Neural cell (in vitro differentiated cells): ENCODE measurements around the gene SPTSSB. TPM values are rescaled to one million over a fixed set of nuclear protein-coding genes. Genes with fewer than 3 reads are reported as not detected.

Experiments
- H2AFZ ChIP-seq: fragments of 200-600, 300-800 bp; sonication (generic), shearing (Covaris generic); 2 replicates; pipeline ENCODE4 v1.6.0; 2014; ENCODE audit warnings: low read depth, mild to moderate bottlenecking, antibody characterized with exemption, low read length, moderate library complexity
- H3F3A ChIP-seq: fragments of 200-600 bp; shearing (Covaris generic); 2 replicates; pipeline ENCODE4 v1.6.1; 2016; ENCODE audit warnings: mild to moderate bottlenecking, moderate library complexity, mixed read lengths, antibody characterized with exemption, low read length; ENCODE audit not compliant: insufficient read depth, poor library complexity, severe bottlenecking
- H3K27ac ChIP-seq: fragments of 200-600, 300-800 bp; sonication (generic), shearing (Covaris generic); 2 replicates; pipeline ENCODE4 v1.5.1; 2014; ENCODE audit warnings: mild to moderate bottlenecking, low read length, moderate library complexity
- H3K27me3 ChIP-seq: fragments of 300-800, 200-600 bp; sonication (generic), shearing (Covaris generic); 2 replicates; pipeline ENCODE4 v1.6.0; 2014; ENCODE audit warnings: mild to moderate bottlenecking, low read depth, low read length, moderate library complexity; ENCODE audit not compliant: insufficient read depth
- H3K36me3 ChIP-seq: fragments of 300-800, 200-600 bp; sonication (generic), shearing (Covaris generic); 2 replicates; pipeline ENCODE4 v1.5.1; 2014; ENCODE audit warnings: mild to moderate bottlenecking, antibody characterized with exemption, low read length, moderate library complexity; ENCODE audit not compliant: insufficient read depth
- H3K4me2 ChIP-seq: fragments of 300-800, 200-600 bp; sonication (generic), shearing (Covaris generic); 2 replicates; pipeline ENCODE4 v1.6.0; 2014; ENCODE audit warnings: mild to moderate bottlenecking, low read length
- H3K4me3 ChIP-seq: fragments of 300-800, 200-600 bp; sonication (generic), shearing (Covaris generic); 2 replicates; pipeline ENCODE4 v1.5.1; 2014; ENCODE audit warnings: mild to moderate bottlenecking, low read length, moderate library complexity
- H3K79me2 ChIP-seq: fragments of 200-600 bp; shearing (Covaris generic); replicated peaks from 2 replicates; pipeline ENCODE4 v1.6.0; 2014; ENCODE audit warnings: mild to moderate bottlenecking, low read length, moderate library complexity; ENCODE audit not compliant: insufficient read depth
- H3K9ac ChIP-seq: fragments of 300-800, 200-600 bp; sonication (generic), shearing (Covaris generic); 2 replicates; pipeline ENCODE4 v1.6.1; 2016; ENCODE audit warnings: mild to moderate bottlenecking, low read length, mixed read lengths
- H3K9me2 ChIP-seq: fragments of 200-600 bp; shearing (Covaris generic); 2 replicates; pipeline ENCODE4 v1.6.1; 2016; ENCODE audit warnings: mild to moderate bottlenecking, low read length, mixed read lengths; ENCODE audit not compliant: insufficient read depth
- H3K9me3 ChIP-seq: fragments of 200-600, 300-800 bp; sonication (generic), shearing (Covaris generic); 2 replicates; pipeline ENCODE4 v1.6.1; 2016; ENCODE audit warnings: mild to moderate bottlenecking, mixed run types, low read length, moderate library complexity, mixed read lengths
- H4K20me1 ChIP-seq: fragments of 200-600 bp; shearing (Covaris generic); 2 replicates; pipeline ENCODE4 v1.6.1; 2016; ENCODE audit warnings: mild to moderate bottlenecking, mixed run types; ENCODE audit not compliant: insufficient read depth
- CTCF ChIP-seq: fragments of 450-650 bp; IDR thresholded peaks from 2 replicates; pipeline ENCODE4 v1.5.1; 2014; ENCODE audit warnings: antibody characterized with exemption, mild to moderate bottlenecking, moderate library complexity; ENCODE audit not compliant: poor library complexity, severe bottlenecking
- EP300 ChIP-seq: fragments of 450-650 bp; conservative IDR thresholded peaks from 2 replicates; pipeline ENCODE4 v1.6.1; 2014; ENCODE audit warnings: antibody characterized with exemption, mild to moderate bottlenecking, moderate library complexity; ENCODE audit not compliant: poor library complexity, severe bottlenecking
- EZH2 ChIP-seq: fragments of 200-600, 300-800 bp; shearing (Covaris generic), sonication (generic); IDR thresholded peaks from 2 replicates; pipeline ENCODE4 v1.6.1; 2014; ENCODE audit warnings: antibody characterized with exemption, low read length, borderline replicate concordance, mild to moderate bottlenecking; ENCODE audit not compliant: insufficient read depth, poor library complexity, severe bottlenecking
- MXI1 ChIP-seq: fragments of 450-650 bp; conservative IDR thresholded peaks from 2 replicates; pipeline ENCODE4 v1.6.1; 2014; ENCODE audit warnings: antibody characterized with exemption, mild to moderate bottlenecking; ENCODE audit not compliant: poor library complexity, severe bottlenecking
- POLR2AphosphoS5 ChIP-seq: IDR thresholded peaks from 2 replicates; pipeline ENCODE4 v1.6.1; 2012
- RAD21 ChIP-seq: fragments of 450-650 bp; conservative IDR thresholded peaks from 2 replicates; pipeline ENCODE4 v1.6.1; 2014; ENCODE audit warnings: antibody characterized with exemption, mild to moderate bottlenecking, moderate library complexity
- REST ChIP-seq: IDR thresholded peaks from 2 replicates; pipeline ENCODE4 v1.6.1; 2012; ENCODE audit warnings: borderline replicate concordance
- SMC3 ChIP-seq: fragments of 450-650 bp; conservative IDR thresholded peaks from 2 replicates; pipeline ENCODE4 v1.6.1; 2014; ENCODE audit warnings: antibody characterized with exemption, mild to moderate bottlenecking, moderate library complexity; ENCODE audit not compliant: poor library complexity
- TAF1 ChIP-seq: IDR thresholded peaks from 2 replicates; pipeline ENCODE4 v1.6.1; 2012; ENCODE audit warnings: low read depth
- polyA plus RNA-seq: library from polyadenylated mRNA; depleted of rRNA; stranded (reverse); fragments of >200 nt; gene quantifications from 2 replicates; pipeline ENCODE4 v1.2.3, GENCODE V29; 2014

SPTSSB gene
- polyA plus RNA-seq, 1 donor from 2014 or later = 0.71 TPM

DNA sequence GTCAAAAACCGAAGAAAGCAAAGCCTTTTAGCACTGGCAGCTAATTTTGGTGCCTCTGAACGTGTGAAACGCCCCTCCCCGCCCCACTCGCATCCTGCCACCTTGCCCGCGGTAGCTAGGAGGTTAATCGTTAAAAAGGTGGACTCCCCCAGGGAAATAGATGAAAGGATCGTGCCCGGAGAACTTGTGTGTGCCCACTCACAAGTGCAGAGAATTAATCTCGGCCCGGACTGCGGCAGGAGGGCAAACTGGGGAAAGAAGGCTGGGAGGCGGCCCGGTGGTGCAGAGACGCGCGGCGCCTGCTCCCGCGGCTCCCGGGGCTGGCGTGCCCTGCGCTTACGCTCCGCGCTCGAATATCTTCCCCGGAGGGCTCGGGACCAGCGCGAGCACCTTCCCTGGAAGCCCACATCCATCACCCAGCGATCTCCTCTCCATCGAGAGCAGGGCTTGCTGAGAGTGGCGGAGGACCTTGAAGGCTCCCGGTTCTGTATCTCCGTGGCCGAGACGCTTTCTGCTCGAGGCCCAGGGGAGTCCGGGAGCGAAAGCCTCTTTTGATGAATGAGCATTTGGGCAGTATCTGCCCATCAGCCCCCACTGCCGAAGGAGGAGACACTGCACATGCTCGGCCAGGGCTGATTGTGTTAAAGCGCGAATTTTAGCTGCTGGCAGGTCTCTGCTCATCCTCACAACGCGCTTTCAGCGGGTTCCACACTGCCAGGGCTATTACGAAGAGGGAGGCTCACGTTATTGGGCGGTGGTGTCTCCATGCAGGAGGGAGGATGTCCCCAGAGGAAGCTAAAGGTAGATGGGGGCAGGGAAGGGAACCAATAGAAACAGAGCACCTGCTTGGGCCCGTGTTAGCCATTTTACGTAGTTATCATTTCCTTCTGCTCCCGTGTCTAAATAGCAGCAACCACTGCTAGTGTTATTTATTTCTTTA, 1.3 kb upstream of the SPTSSB start:
- Histone ChIP-seq H3K27me3 (peaks cover 19% of the 10 kb centered on the region), H3K36me3 (no peaks in the 10 kb centered on the region), H3K79me2 (no peaks in the 10 kb centered on the region), H3K4me2 (peak overlapping the region; percentile 69), H3K27ac (peak overlapping the region; percentile 22), H3K9me2 (no peaks in the 10 kb centered on the region), H3F3A (no peaks in the 10 kb centered on the region), H3K4me3 (peak overlapping the region; percentile 82), H4K20me1 (no peaks in the 10 kb centered on the region), H3K9ac (peak overlapping the region; percentile 69), H2AFZ (peak overlapping the region; percentile 47), H3K9me3 (no peaks in the 10 kb centered on the region)
- TF ChIP-seq CTCF = no peak
- TF ChIP-seq TAF1 = no peak
- TF ChIP-seq RAD21 = no peak
- TF ChIP-seq POLR2AphosphoS5 = peak; percentile 33
- TF ChIP-seq EZH2 = no peak
- no peak for TF ChIP-seq SMC3
- no peak for TF ChIP-seq REST
- no peak for TF ChIP-seq EP300
- TF ChIP-seq MXI1 = peak; percentile 34

DNA sequence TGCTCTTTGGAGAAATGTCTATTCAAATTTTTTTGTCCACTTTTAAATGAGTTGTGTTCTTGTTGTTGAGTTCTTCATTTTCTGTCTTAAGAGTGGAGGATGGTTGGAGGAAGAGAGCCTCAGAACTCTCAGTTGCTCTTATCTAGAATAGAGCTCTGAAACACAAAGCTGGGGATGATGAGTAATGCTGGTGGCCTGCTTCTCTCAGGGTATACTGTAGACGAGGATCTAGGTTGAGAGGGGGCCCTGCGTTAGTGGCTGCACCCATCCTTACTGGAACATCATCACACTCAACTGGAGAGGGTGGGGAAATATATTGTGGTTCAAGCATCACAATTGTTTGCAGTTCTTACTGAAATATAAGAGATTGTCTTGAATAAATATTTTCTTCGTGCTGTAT, 1.8 kb downstream of the SPTSSB start:
- no peak overlapping the region for H3K4me2 ChIP-seq
- TF ChIP-seq POLR2AphosphoS5 = no peak
- no peak for TF ChIP-seq MXI1
- TF ChIP-seq TAF1 = no peak
- TF ChIP-seq SMC3 = no peak
- no peak for TF ChIP-seq CTCF
- TF ChIP-seq EZH2 = no peak
- no peak for TF ChIP-seq REST
- no peak for TF ChIP-seq RAD21
- no peak for TF ChIP-seq EP300

More for the DNA sequence above, 1.8 kb downstream of the SPTSSB start:
- Histone ChIP-seq H3K27ac (no peak overlapping the region), H2AFZ (no peak overlapping the region), H3K79me2 (no peaks in the 10 kb centered on the region), H3K9me3 (no peaks in the 10 kb centered on the region), H3K36me3 (no peaks in the 10 kb centered on the region), H3K9ac (no peak overlapping the region), H3K4me3 (no peak overlapping the region), H3K27me3 (peaks cover 19% of the 10 kb centered on the region), H4K20me1 (no peaks in the 10 kb centered on the region), H3F3A (no peaks in the 10 kb centered on the region), H3K9me2 (no peaks in the 10 kb centered on the region)
